H1 (cell line): Measurements from ENCODE around the gene GRK3. TPM values are rescaled to one million over a fixed set of nuclear protein-coding genes. Genes with fewer than 3 reads are reported as not detected.

Experiments
- CTCF ChIA-PET: fragments of 300-600 bp; sonication (Branson Sonifier 250); formaldehyde crosslinking; loops from one replicate; lab custom pipeline; 2021; ENCODE audit not compliant: partially characterized antibody; lab: Charles Lee
- POLR2A ChIA-PET: fragments of 300-600 bp; sonication (Branson Sonifier 250); formaldehyde crosslinking; loops from one replicate; lab custom pipeline; 2021; ENCODE audit warnings: inconsistent platforms; ENCODE audit not compliant: partially characterized antibody; lab: Charles Lee
- DNase-seq, 2 experiments: peaks; one replicate each; pipeline versions ENCODE4 v3.0.0 to v3.0.0-alpha.2; 2010 to 2022; ENCODE audit warnings: low spot score in 2 of 2, low read depth in 1 of 2, mixed read lengths in 1 of 2
- FAIRE-seq: peaks from 2 replicates; lab custom pipeline; 2011; peaks lifted over from hg19 to GRCh38; lab: Jason Lieb, UNC
- H2AFZ ChIP-seq: 2 replicates; pipeline ENCODE4 v1.8.1; 2012; ENCODE audit warnings: low read length, inconsistent platforms
- H2AK5ac ChIP-seq: 2 replicates; pipeline ENCODE4 v1.6.1; 2013; ENCODE audit warnings: low read depth, low read length
- H2BK120ac ChIP-seq: replicated peaks from 2 replicates; pipeline ENCODE3; 2013; ENCODE audit warnings: low read depth, low read length, inconsistent platforms
- H2BK12ac ChIP-seq: 2 replicates; pipeline ENCODE4 v1.6.1; 2013; ENCODE audit warnings: low read depth, low read length
- H2BK15ac ChIP-seq: 2 replicates; pipeline ENCODE4 v1.6.1; 2013; ENCODE audit warnings: low read length
- H2BK20ac ChIP-seq: 2 replicates; pipeline ENCODE4 v1.6.1; 2013; ENCODE audit warnings: low read length
- H2BK5ac ChIP-seq: 2 replicates; pipeline ENCODE4 v1.6.1; 2013; ENCODE audit warnings: low read depth, low read length
- H3K14ac ChIP-seq: 2 replicates; pipeline ENCODE4 v1.6.1; 2013; ENCODE audit warnings: inconsistent platforms; ENCODE audit not compliant: insufficient read length
- H3K18ac ChIP-seq: 2 replicates; pipeline ENCODE4 v1.6.1; 2013; ENCODE audit warnings: low read length; ENCODE audit errors: extremely low read depth
- H3K23ac ChIP-seq: 2 replicates; pipeline ENCODE4 v1.6.1; 2013; ENCODE audit warnings: inconsistent platforms; ENCODE audit not compliant: insufficient read length
- H3K23me2 ChIP-seq: 2 replicates; pipeline ENCODE4 v1.6.1; 2013; ENCODE audit warnings: low read depth, low read length
- H3K27ac ChIP-seq: 2 replicates; pipeline ENCODE4 v1.6.1; 2011; ENCODE audit warnings: low read depth, low read length, inconsistent platforms
- H3K27me3 ChIP-seq, 4 experiments: replicated peaks in 1 of 4; 1 replicate in 1 of 4; 2 replicates in 3 of 4; pipeline versions ENCODE4 v1.6.1 to v1.8.1; 2011 to 2013; ENCODE audit warnings: low read length in 3 of 4, mild to moderate bottlenecking in 3 of 4, inconsistent platforms in 2 of 4, mixed read lengths in 2 of 4, moderate library complexity in 1 of 4; ENCODE audit not compliant: control insufficient read depth in 3 of 4, insufficient read depth in 3 of 4; ENCODE audit errors: extremely low read depth in 1 of 4
- H3K36me3 ChIP-seq, 4 experiments: 2 replicates each; pipeline versions ENCODE4 v1.6.1 to v1.8.1; 2011 to 2013; ENCODE audit warnings: mild to moderate bottlenecking in 4 of 4, low read length in 3 of 4, moderate library complexity in 2 of 4, control low read depth in 1 of 4, inconsistent platforms in 1 of 4; ENCODE audit not compliant: insufficient read depth in 4 of 4, control insufficient read depth in 2 of 4
- H3K4ac ChIP-seq: replicated peaks from 2 replicates; pipeline ENCODE3; 2013; ENCODE audit warnings: low read length, low read depth, mixed read lengths, inconsistent platforms; ENCODE audit not compliant: insufficient read length
- H3K4me1 ChIP-seq, 4 experiments: replicated peaks in 1 of 4; 1 replicate in 1 of 4; 2 replicates in 3 of 4; pipeline versions ENCODE4 v1.6.1 to v1.8.1; 2011 to 2013; ENCODE audit warnings: low read length in 3 of 4, inconsistent platforms in 2 of 4, mixed read lengths in 1 of 4; ENCODE audit not compliant: insufficient read depth in 4 of 4, control insufficient read depth in 3 of 4
- H3K4me2 ChIP-seq, 2 experiments: 2 replicates each; pipeline versions ENCODE4 v1.6.1 to v1.8.1; 2011 to 2013; ENCODE audit warnings: low read depth in 2 of 2, low read length in 2 of 2, control low read depth in 1 of 2, inconsistent platforms in 1 of 2, mild to moderate bottlenecking in 1 of 2; ENCODE audit not compliant: insufficient read depth in 1 of 2
- H3K4me3 ChIP-seq, 4 experiments: fragments of 200-600, 300-600 bp in 1 of 4; sonication (generic), shearing (Covaris generic), sonication (Bioruptor Twin) in 1 of 4; 2 replicates each; pipeline versions ENCODE4 v1.5.1 to v1.8.1; 2011 to 2016; ENCODE audit warnings: low read length in 4 of 4, low read depth in 3 of 4, control low read depth in 2 of 4, inconsistent platforms in 2 of 4, mild to moderate bottlenecking in 2 of 4, mixed read lengths in 1 of 4, moderate library complexity in 1 of 4; ENCODE audit not compliant: insufficient read depth in 2 of 4; ENCODE audit errors: extremely low read depth in 1 of 4
- H3K56ac ChIP-seq: replicated peaks from 2 replicates; pipeline ENCODE3; 2013; ENCODE audit warnings: low read depth, mild to moderate bottlenecking, mixed read lengths, low read length, inconsistent platforms; ENCODE audit not compliant: insufficient read length
- H3K79me1 ChIP-seq: 2 replicates; pipeline ENCODE4 v1.6.1; 2013; ENCODE audit warnings: low read depth, low read length, control low read depth
- H3K79me2 ChIP-seq, 2 experiments: 2 replicates each; pipeline versions ENCODE4 v1.6.1 to v1.8.1; 2012 to 2013; ENCODE audit warnings: low read length in 2 of 2, mild to moderate bottlenecking in 2 of 2, inconsistent platforms in 1 of 2; ENCODE audit not compliant: insufficient read depth in 2 of 2, control insufficient read depth in 1 of 2
- H3K9ac ChIP-seq, 4 experiments: replicated peaks in 1 of 4; 1 replicate in 1 of 4; 2 replicates in 3 of 4; pipeline versions ENCODE4 v1.6.1 to v1.8.1; 2011 to 2013; ENCODE audit warnings: low read depth in 3 of 4, low read length in 3 of 4, control low read depth in 2 of 4, mild to moderate bottlenecking in 2 of 4, moderate library complexity in 2 of 4, inconsistent platforms in 1 of 4; ENCODE audit errors: extremely low read depth in 1 of 4
- H3K9me3 ChIP-seq, 2 experiments: 2 replicates each; pipeline versions ENCODE4 v1.6.1 to v1.8.1; 2012 to 2013; ENCODE audit warnings: mild to moderate bottlenecking in 2 of 2, moderate library complexity in 2 of 2, control low read depth in 1 of 2, inconsistent platforms in 1 of 2, low read depth in 1 of 2, low read length in 1 of 2, mixed read lengths in 1 of 2; ENCODE audit not compliant: insufficient read depth in 2 of 2
- H4K20me1 ChIP-seq, 2 experiments: replicated peaks in 1 of 2; 2 replicates each; pipeline versions ENCODE3 to v1.8.1; 2011 to 2013; ENCODE audit warnings: inconsistent platforms in 2 of 2, low read length in 2 of 2, mild to moderate bottlenecking in 1 of 2; ENCODE audit not compliant: insufficient read depth in 2 of 2, control insufficient read depth in 1 of 2
- H4K5ac ChIP-seq: 2 replicates; pipeline ENCODE4 v1.6.1; 2013; ENCODE audit warnings: low read length, low read depth, mixed read lengths, inconsistent platforms; ENCODE audit not compliant: insufficient read length
- H4K8ac ChIP-seq: 2 replicates; pipeline ENCODE4 v1.8.0; 2013; ENCODE audit warnings: mild to moderate bottlenecking, moderate library complexity, low read length, inconsistent platforms; ENCODE audit not compliant: insufficient read depth; ENCODE audit errors: extremely low read depth
- H4K91ac ChIP-seq: replicated peaks from 2 replicates; pipeline ENCODE3; 2013; ENCODE audit warnings: low read length, mixed read lengths, inconsistent platforms; ENCODE audit not compliant: insufficient read length
- CREB1 ChIP-seq: IDR thresholded peaks from 2 replicates; pipeline ENCODE4 v1.6.1; 2012; ENCODE audit warnings: inconsistent platforms
- WGBS, 2 experiments: shearing (Covaris generic) in 1 of 2; methylation state at CpG; one replicate each; pipeline versions ENCODE4 v1.1.6 to v1.1.7; 2013 to 2015; ENCODE audit warnings: low lambda C conversion rate in 2 of 2, mixed read lengths in 2 of 2, inconsistent platforms in 1 of 2, low coverage in 1 of 2, missing lambda C conversion rate in 1 of 2; ENCODE audit not compliant: insufficient replicate concordance in 2 of 2, insufficient coverage in 1 of 2, insufficient read length in 1 of 2; ENCODE audit errors: extremely low coverage in 1 of 2, missing lambda C conversion rate in 1 of 2; 5-methylcytosine and 5-hydroxymethylcytosine counted together
- polyA plus RNA-seq, 7 experiments: library from polyadenylated mRNA; depleted of rRNA in 3 of 7; stranded (reverse) in 5 of 7; unstranded in 2 of 7; fragments of >200 nt in 5 of 7; fragments of 200-250 nt in 2 of 7; gene quantifications; 1 replicate in 5 of 7; 2 replicates in 1 of 7; 4 replicates in 1 of 7; pipeline versions ENCODE4 v1.2.1 to v1.2.3, GENCODE V29; 2011 to 2013; ENCODE audit warnings: missing spikeins in 2 of 7, mixed read lengths in 2 of 7
- total RNA-seq: library from RNA; stranded (reverse); fragmentation: NEBNext Ultra II Directional; extraction: Animal tissue kit (Norgen Biotek cat#: 25700); gene quantifications from 2 replicates; pipeline ENCODE4 v1.2.1, GENCODE V29; 2021

The GRK3 gene
- total and polyA plus RNA-seq, 2 of the 8 experiments (the other 6 are each of a cell fraction or from before 2014, with no cell fraction given), result 7.5 to 35.3 TPM

GRCh38 chr22:25751174-25751581, 186.7 kb downstream of the GRK3 start:
- CTCF ChIA-PET, result interaction anchor here (2.1 to 3.0 kb wide), 3 partner anchors 12 to 289 kb away, joined by 7 to 11 read pairs (median 7); no protein-coding TSS in a partner anchor
- H3K23ac ChIP-seq, result no peak overlapping the region
- no peak overlapping the region for H2AFZ ChIP-seq
- no peaks in the 10 kb centered on the region; a peak in 1 of 4 replicates for H3K9me3 ChIP-seq
- H3K4ac ChIP-seq, result no peak overlapping the region
- no peak overlapping the region for H4K8ac ChIP-seq
- 82% methylated on average over 4 of the region's 4 CpGs; no CpG with 5 or more reads in 1 of the 2 experiments for WGBS, 2 experiments
- no peak overlapping the region for H3K4me3 ChIP-seq
- H2BK20ac ChIP-seq, result no peak overlapping the region
- H3K79me2 ChIP-seq, result no peaks in the 10 kb centered on the region
- H3K27ac ChIP-seq, result no peak overlapping the region
- POLR2A ChIA-PET, result no interaction called here
- H3K9ac ChIP-seq, result no peak overlapping the region
- no peaks in the 10 kb centered on the region for H4K20me1 ChIP-seq
- H3K36me3 ChIP-seq, result no peaks in the 10 kb centered on the region
- no peaks in the 10 kb centered on the region for H3K79me1 ChIP-seq
- H3K56ac ChIP-seq, result no peak overlapping the region
- H3K4me2 ChIP-seq, result no peak overlapping the region
- no peak for TF ChIP-seq CREB1
- FAIRE-seq (no peak), DNase-seq (no peak)
- H3K14ac ChIP-seq, result no peak overlapping the region
- H2BK15ac ChIP-seq, result no peak overlapping the region
- no peak overlapping the region for H4K5ac ChIP-seq
- H3K4me1 ChIP-seq, result no peaks in the 10 kb centered on the region
- H2AK5ac ChIP-seq, result no peak overlapping the region
- H4K91ac ChIP-seq, result no peak overlapping the region
- no peak overlapping the region for H2BK5ac ChIP-seq
- H3K18ac ChIP-seq, result no peak overlapping the region
- no peak overlapping the region for H2BK120ac ChIP-seq
- H2BK12ac ChIP-seq, result no peak overlapping the region
- H3K27me3 ChIP-seq, result no peaks in the 10 kb centered on the region
- H3K23me2 ChIP-seq, result no peaks in the 10 kb centered on the region
